SU-DHL-6 (cell line): ENCODE results near the gene ZFAND3.

Source experiments
- H2AFZ ChIP-seq: fragments of 200-600 bp; sonication (generic); 2 replicates; pipeline ENCODE4 v1.6.1; 2014; ENCODE audit warnings: low read depth, mild to moderate bottlenecking, moderate library complexity, mixed read lengths, antibody characterized with exemption, low read length; ENCODE audit not compliant: severe bottlenecking
- H3F3A ChIP-seq: fragments of 200-600 bp; shearing (Covaris generic); 2 replicates; pipeline ENCODE4 v1.6.0; 2016; ENCODE audit warnings: antibody characterized with exemption, mild to moderate bottlenecking; ENCODE audit not compliant: insufficient read depth
- H3K27ac ChIP-seq: fragments of 200-600 bp; sonication (generic); 2 replicates; pipeline ENCODE4 v1.5.1; 2016; ENCODE audit warnings: low read depth, mild to moderate bottlenecking, low read length, moderate library complexity, mixed read lengths
- H3K27me3 ChIP-seq: fragments of 200-600 bp; sonication (generic), shearing (Covaris generic); 2 replicates; pipeline ENCODE4 v1.6.0; 2014; ENCODE audit warnings: mild to moderate bottlenecking, low read length
- H3K36me3 ChIP-seq: fragments of 200-600 bp; sonication (generic); 2 replicates; pipeline ENCODE4 v1.6.1; 2014; ENCODE audit warnings: mild to moderate bottlenecking, low read length, mixed read lengths
- H3K4me2 ChIP-seq: fragments of 300-600, 200-600 bp; shearing (Covaris generic), sonication (generic); 2 replicates; pipeline ENCODE4 v1.6.0; 2014; ENCODE audit warnings: low read length, low read depth, mild to moderate bottlenecking; ENCODE audit not compliant: poor library complexity, severe bottlenecking
- H3K4me3 ChIP-seq: fragments of 200-600 bp; sonication (generic); 2 replicates; pipeline ENCODE4 v1.5.1; 2014; ENCODE audit warnings: antibody characterized with exemption, low read length, mild to moderate bottlenecking, mixed read lengths; ENCODE audit not compliant: insufficient read depth, poor library complexity, severe bottlenecking
- H3K79me2 ChIP-seq: fragments of 200-600 bp; sonication (generic); 2 replicates; pipeline ENCODE4 v1.6.1; 2014; ENCODE audit warnings: mild to moderate bottlenecking, low read length, moderate library complexity; ENCODE audit not compliant: insufficient read depth
- H3K9ac ChIP-seq: fragments of 200-600 bp; sonication (generic); 2 replicates; pipeline ENCODE4 v1.7.0; 2014; ENCODE audit warnings: mild to moderate bottlenecking, low read length
- H3K9me2 ChIP-seq: fragments of 200-600 bp; sonication (generic); replicated peaks from 2 replicates; pipeline ENCODE4 v1.6.1; 2014; ENCODE audit warnings: low read length; ENCODE audit not compliant: insufficient read depth
- H3K9me3 ChIP-seq: fragments of 200-600 bp; sonication (generic); 2 replicates; pipeline ENCODE4 v1.6.1; 2014; ENCODE audit warnings: low read length, mixed read lengths; ENCODE audit not compliant: insufficient read depth
- H4K20me1 ChIP-seq: fragments of 200-600 bp; sonication (generic); 2 replicates; pipeline ENCODE4 v1.6.1; 2014; ENCODE audit warnings: low read depth, mild to moderate bottlenecking, antibody characterized with exemption, low read length, moderate library complexity, mixed read lengths
- CTCF ChIP-seq: fragments of 200-600 bp; sonication (generic); IDR thresholded peaks from one replicate; pipeline ENCODE4 v1.5.1; 2017; ENCODE audit warnings: antibody characterized with exemption, mild to moderate bottlenecking, low read length, moderate library complexity; ENCODE audit not compliant: insufficient read depth, poor library complexity, severe bottlenecking
- EZH2phosphoT487 ChIP-seq: fragments of 200-600 bp; sonication (generic), shearing (Covaris generic); conservative IDR thresholded peaks from 2 replicates; pipeline ENCODE4 v1.6.1; 2018; ENCODE audit warnings: mild to moderate bottlenecking, antibody characterized with exemption, low read length, moderate library complexity, mixed read lengths

ZFAND3 gene

GRCh38 chr6:38170666-38171355, 351.3 kb downstream of the ZFAND3 start:
- no peak overlapping the region for H3K9ac ChIP-seq
- H3K36me3 ChIP-seq: no peaks in the 10 kb centered on the region
- no peaks in the 10 kb centered on the region for H3K9me2 ChIP-seq
- H4K20me1 ChIP-seq: no peaks in the 10 kb centered on the region
- H3F3A ChIP-seq: no peaks in the 10 kb centered on the region
- no peak overlapping the region for H3K27ac ChIP-seq
- no peaks in the 10 kb centered on the region for H3K27me3 ChIP-seq
- H2AFZ ChIP-seq: no peak overlapping the region
- TF ChIP-seq EZH2phosphoT487 (no peak), CTCF (no peak)
- H3K79me2 ChIP-seq: no peaks in the 10 kb centered on the region
- H3K9me3 ChIP-seq: no peaks in the 10 kb centered on the region
- H3K4me3 ChIP-seq: no peak overlapping the region
- H3K4me2 ChIP-seq: no peak overlapping the region

DNA sequence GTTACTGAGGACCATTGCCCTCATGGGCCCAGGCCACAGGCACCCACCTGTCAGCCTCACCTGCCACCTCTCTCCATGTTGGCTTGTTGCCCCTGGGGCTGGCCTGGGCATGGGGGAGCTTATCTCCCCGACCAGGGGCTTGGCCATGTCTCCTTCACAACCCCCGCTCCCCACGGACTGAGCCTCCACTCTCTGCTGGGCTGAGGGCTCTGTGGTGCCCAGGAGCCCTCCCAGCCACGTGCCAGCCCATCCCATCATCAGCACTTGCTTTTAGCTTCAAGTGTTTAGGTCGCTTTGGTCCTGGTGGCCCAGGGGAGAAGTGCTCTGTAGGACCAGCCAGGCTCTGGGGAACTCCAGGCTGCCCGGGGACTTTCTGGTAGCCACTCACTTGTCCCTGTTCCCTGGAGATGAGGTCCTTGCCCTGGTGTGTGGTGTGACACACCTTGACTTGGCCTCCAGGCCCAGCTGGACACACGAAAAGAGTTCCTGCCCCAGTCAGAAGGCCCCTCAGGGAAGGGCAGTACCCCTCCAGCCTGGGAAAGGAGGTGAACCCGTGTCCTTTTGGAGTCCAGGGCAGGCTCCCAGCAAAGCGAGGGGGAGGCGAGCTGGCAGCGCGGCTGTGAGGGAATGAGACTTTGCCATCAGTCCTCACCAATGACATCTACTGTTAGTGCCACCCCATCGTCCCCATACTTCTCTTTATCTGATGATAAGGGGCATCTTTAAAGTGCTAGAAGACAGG, 352.6 kb downstream of the ZFAND3 start:
- H3K9me2 ChIP-seq: no peaks in the 10 kb centered on the region
- TF ChIP-seq CTCF: no peak
- no peak for TF ChIP-seq EZH2phosphoT487
- no peaks in the 10 kb centered on the region for H3F3A ChIP-seq
- no peaks in the 10 kb centered on the region for H3K79me2 ChIP-seq
- H3K9ac ChIP-seq: no peak overlapping the region
- no peaks in the 10 kb centered on the region for H3K9me3 ChIP-seq
- H2AFZ ChIP-seq: no peak overlapping the region
- H3K36me3 ChIP-seq: no peaks in the 10 kb centered on the region
- H3K4me2 ChIP-seq: no peak overlapping the region
- no peak overlapping the region for H3K27ac ChIP-seq
- H3K27me3 ChIP-seq: no peaks in the 10 kb centered on the region
- no peaks in the 10 kb centered on the region for H4K20me1 ChIP-seq
- no peak overlapping the region for H3K4me3 ChIP-seq

GRCh38 chr6:38172739-38173410, 353.3 kb downstream of the ZFAND3 start:
- no peaks in the 10 kb centered on the region for H3K9me3 ChIP-seq
- no peak for TF ChIP-seq EZH2phosphoT487
- no peak for TF ChIP-seq CTCF
- H3K9ac ChIP-seq: no peak overlapping the region

More at GRCh38 chr6:38172739-38173410, 353.3 kb downstream of the ZFAND3 start:
- H3K79me2 ChIP-seq: no peaks in the 10 kb centered on the region
- H3K4me3 ChIP-seq: no peak overlapping the region
- no peak overlapping the region for H3K4me2 ChIP-seq
- no peaks in the 10 kb centered on the region for H3K27me3 ChIP-seq
- no peaks in the 10 kb centered on the region for H4K20me1 ChIP-seq
- H3K9me2 ChIP-seq: no peaks in the 10 kb centered on the region
- no peaks in the 10 kb centered on the region for H3K36me3 ChIP-seq
- H2AFZ ChIP-seq: no peak overlapping the region
- H3F3A ChIP-seq: no peaks in the 10 kb centered on the region
- no peak overlapping the region for H3K27ac ChIP-seq
